Myocyte (in vitro differentiated cells): ENCODE results near the gene ORC3. TPM values are rescaled to one million over a fixed set of nuclear protein-coding genes. Genes with fewer than 3 reads are reported as not detected.
"Not testable (repeated sequence)": the region's sequence is repeated elsewhere in the genome, so short reads cannot be mapped to it uniquely, and the experiment has no call there.

ENCODE experiments used
- DNase-seq: peaks from one replicate; pipeline ENCODE4 v3.0.0-alpha.2; 2012; ENCODE audit warnings: low read depth
- total RNA-seq: library from RNA; depleted of rRNA; stranded (reverse); fragments of >200 nt; gene quantifications from 2 replicates; pipeline ENCODE4 v1.2.3, GENCODE V29; 2014

Gene ORC3
- total RNA-seq, 1 donor from 2014 or later, result 29.8 TPM

GRCh38 chr6:87658516-87658915, 68.6 kb downstream of the ORC3 start:
- DNase-seq, result peak; percentile 37

GRCh38 chr6:87660226-87660911, 70.4 kb downstream of the ORC3 start:
- DNase-seq, result peak; percentile 85

GRCh38 chr6:87661016-87661415, 71.1 kb downstream of the ORC3 start:
- DNase-seq, result no peak

GRCh38 chr6:87661503-87661902, 71.6 kb downstream of the ORC3 start:
- DNase-seq, result no peak

GRCh38 chr6:87663434-87663833, 73.5 kb downstream of the ORC3 start:
- peak; percentile 20 for DNase-seq

- no peak for DNase-seq
These were observed 75.1 kb downstream of the ORC3 start for GRCh38 chr6:87664921-87665485.

- DNase-seq, result no peak
These were observed 77.1 kb downstream of the ORC3 start for GRCh38 chr6:87667032-87667431.

- no peak for DNase-seq
These were observed 78.1 kb downstream of the ORC3 start for GRCh38 chr6:87668013-87668412.

- no peak for DNase-seq
These were observed 79.1 kb downstream of the ORC3 start for GRCh38 chr6:87669051-87669450.

- DNase-seq, result no peak
These were observed 80.8 kb downstream of the ORC3 start for GRCh38 chr6:87670707-87671106.

GRCh38 chr6:87671555-87672029, 81.7 kb downstream of the ORC3 start:
- DNase-seq, result no peak

- no peak for DNase-seq
These were observed 82.7 kb downstream of the ORC3 start for GRCh38 chr6:87672641-87673040.

GRCh38 chr6:87673237-87673636, 83.3 kb downstream of the ORC3 start:
- DNase-seq, result no peak

- no peak for DNase-seq
These were observed 84.4 kb downstream of the ORC3 start for GRCh38 chr6:87674290-87674689.

GRCh38 chr6:87675004-87675681, 85.2 kb downstream of the ORC3 start:
- no peak for DNase-seq

- peak; percentile 55 for DNase-seq
These were observed 92.4 kb downstream of the ORC3 start for GRCh38 chr6:87682310-87682709.

- no peak for DNase-seq
These were observed 94.0 kb downstream of the ORC3 start for GRCh38 chr6:87683890-87684289.

GRCh38 chr6:87684895-87685654, 95.1 kb downstream of the ORC3 start:
- no peak for DNase-seq

- not testable (repeated sequence) for DNase-seq
These were observed 96.8 kb downstream of the ORC3 start for GRCh38 chr6:87686636-87687205.

GRCh38 chr6:87687296-87687695, 97.4 kb downstream of the ORC3 start:
- no peak for DNase-seq

GRCh38 chr6:87687893-87688292, 98.0 kb downstream of the ORC3 start:
- DNase-seq, result not testable (repeated sequence)
